Cardiac fibroblast (primary cell): ENCODE results near the gene RAPSN.
A peak's percentile ranks its signal among the peaks of the same experiment; 100 is the strongest.
"Not testable (repeated sequence)": the region's sequence is repeated elsewhere in the genome, so short reads cannot be mapped to it uniquely, and the experiment has no call there.

Experiments used
- DNase-seq, 2 donors: peaks; one replicate each; pipeline versions ENCODE4 v3.0.0 to v3.0.0-alpha.2; 2010; ENCODE audit warnings: low read depth in 2 of 2
- H3K4me3 ChIP-seq, 2 donors: replicated peaks in 1 of 2; 1 replicate in 1 of 2; 2 replicates in 1 of 2; pipeline ENCODE4 v1.5.1; 2011; ENCODE audit warnings: low read depth in 2 of 2, low read length in 2 of 2, mild to moderate bottlenecking in 2 of 2, moderate library complexity in 1 of 2
- TF ChIP-seq, protein P1 (sequence below): IDR thresholded peaks from one replicate; pipeline ENCODE4 v1.5.1; 2011; ENCODE audit warnings: low read depth, mild to moderate bottlenecking, low read length, inconsistent platforms

RAPSN gene

DNA sequence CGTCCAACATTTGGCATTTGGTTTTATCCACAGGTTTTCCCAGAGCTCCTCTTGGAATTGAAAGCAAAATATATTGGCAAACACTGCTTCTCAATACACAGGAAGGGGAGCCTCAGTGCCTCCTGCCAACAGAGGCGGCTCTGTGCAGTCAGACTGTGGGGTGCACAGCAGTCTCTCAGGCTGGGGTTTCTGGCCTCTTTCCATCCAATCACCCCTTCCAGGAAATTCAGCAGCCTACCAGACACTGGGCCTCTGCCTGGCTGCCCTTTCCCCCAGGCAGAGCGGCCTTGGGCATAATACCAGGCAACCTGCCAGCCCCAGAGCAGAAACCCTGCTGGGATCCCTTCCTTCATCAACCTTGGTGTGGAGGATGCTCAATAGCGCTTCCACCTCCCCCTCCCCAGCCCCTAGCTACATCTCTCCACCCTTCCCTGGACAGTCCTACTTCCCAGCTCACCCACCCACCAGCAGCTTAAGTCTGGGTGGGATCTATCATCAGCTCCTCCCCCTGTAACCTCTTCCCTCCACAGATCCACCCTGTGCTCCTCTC lies 17.8 kb upstream of the RAPSN start:
- H3K4me3 ChIP-seq, result peak overlapping the region; percentile 17 to 21
- TF ChIP-seq, protein P1, sequence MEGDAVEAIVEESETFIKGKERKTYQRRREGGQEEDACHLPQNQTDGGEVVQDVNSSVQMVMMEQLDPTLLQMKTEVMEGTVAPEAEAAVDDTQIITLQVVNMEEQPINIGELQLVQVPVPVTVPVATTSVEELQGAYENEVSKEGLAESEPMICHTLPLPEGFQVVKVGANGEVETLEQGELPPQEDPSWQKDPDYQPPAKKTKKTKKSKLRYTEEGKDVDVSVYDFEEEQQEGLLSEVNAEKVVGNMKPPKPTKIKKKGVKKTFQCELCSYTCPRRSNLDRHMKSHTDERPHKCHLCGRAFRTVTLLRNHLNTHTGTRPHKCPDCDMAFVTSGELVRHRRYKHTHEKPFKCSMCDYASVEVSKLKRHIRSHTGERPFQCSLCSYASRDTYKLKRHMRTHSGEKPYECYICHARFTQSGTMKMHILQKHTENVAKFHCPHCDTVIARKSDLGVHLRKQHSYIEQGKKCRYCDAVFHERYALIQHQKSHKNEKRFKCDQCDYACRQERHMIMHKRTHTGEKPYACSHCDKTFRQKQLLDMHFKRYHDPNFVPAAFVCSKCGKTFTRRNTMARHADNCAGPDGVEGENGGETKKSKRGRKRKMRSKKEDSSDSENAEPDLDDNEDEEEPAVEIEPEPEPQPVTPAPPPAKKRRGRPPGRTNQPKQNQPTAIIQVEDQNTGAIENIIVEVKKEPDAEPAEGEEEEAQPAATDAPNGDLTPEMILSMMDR, result no peak
- DNase-seq, result peak; percentile 33 to 87

DNA sequence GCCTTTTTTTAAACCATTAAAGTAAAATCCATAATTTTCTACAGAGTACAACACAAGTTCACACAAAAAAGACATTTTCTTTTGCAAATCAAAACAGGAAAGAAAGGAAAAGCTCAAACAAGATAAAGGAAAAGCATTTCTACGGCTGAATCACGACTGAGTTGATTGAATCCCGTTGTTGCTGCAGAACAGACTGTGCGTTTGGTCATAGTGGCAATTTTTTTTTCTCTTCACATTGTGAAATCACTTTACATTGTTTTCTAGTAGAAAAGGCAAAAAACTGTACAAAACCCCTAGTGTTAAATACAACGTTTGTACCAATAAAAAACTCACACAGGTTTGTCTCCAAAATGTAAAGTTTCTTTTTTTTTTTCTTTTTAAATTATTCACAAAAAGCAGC lies 17.3 kb upstream of the RAPSN start:
- peak; percentile 80 to 81 for DNase-seq
- TF ChIP-seq, protein P1, result no peak
- no peak overlapping the region for H3K4me3 ChIP-seq

GRCh38 chr11:47464483-47464882 lies 15.5 kb upstream of the RAPSN start:
- peak in 1 of 2 donors; percentile 68 for DNase-seq
- H3K4me3 ChIP-seq, result no peak overlapping the region
- TF ChIP-seq, protein P1, result no peak

DNA sequence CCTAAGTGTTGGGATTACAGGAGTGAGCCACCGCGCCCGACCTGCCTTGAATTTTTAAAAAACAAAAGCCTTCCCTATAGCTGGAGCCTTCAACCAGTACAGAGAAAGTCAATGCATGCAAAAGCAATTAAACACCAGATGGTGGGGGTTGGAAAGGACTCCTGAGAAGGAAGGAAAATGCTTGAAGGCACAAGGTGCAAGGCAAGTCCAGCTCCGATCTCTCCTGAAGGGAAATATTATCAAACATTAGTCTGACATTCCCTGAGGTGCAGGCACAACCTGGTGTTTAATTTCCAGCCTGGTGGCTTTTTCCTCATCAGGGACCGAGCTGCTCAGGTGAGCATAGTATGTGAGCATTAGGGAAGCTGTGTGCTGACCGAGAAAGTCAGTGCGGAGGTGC lies 12.9 kb upstream of the RAPSN start:
- TF ChIP-seq, protein P1, result no peak
- no peak overlapping the region for H3K4me3 ChIP-seq
- DNase-seq, result no peak

GRCh38 chr11:47460571-47461235 lies 11.8 kb upstream of the RAPSN start:
- no peak overlapping the region for H3K4me3 ChIP-seq
- TF ChIP-seq, protein P1, result no peak
- peak in 1 of 2 donors; percentile 54 for DNase-seq

DNA sequence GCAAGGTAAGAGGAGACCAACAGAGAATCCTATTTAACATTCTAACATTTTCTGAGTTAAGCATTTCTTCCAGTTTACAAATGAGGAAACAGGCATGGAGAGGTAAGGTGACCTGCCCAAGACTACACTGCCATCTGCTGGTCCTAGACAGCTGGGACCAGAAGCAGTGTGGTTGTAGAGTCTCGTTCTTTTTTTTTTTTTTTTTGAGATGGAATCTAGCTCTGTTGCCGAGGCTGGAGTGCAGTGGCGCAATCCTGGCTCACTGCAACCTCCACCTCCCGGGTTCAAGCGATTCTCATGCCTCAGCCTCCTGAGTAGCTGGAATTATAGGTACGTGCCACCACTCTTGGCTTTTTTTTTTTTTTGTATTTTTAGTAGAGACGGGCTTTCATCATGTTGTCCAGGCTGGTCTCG lies 5.3 kb upstream of the RAPSN start:
- not testable (repeated sequence) for H3K4me3 ChIP-seq
- DNase-seq, result peak; percentile 87 to 93
- TF ChIP-seq, protein P1, result peak; percentile 81

- TF ChIP-seq, protein P1, result no peak
- DNase-seq, result no peak
- no peak overlapping the region for H3K4me3 ChIP-seq
Measured at GRCh38 chr11:47453365-47453764, 4.4 kb upstream of the RAPSN start.
